ENCODE results near the gene DEFB113.

DNA sequence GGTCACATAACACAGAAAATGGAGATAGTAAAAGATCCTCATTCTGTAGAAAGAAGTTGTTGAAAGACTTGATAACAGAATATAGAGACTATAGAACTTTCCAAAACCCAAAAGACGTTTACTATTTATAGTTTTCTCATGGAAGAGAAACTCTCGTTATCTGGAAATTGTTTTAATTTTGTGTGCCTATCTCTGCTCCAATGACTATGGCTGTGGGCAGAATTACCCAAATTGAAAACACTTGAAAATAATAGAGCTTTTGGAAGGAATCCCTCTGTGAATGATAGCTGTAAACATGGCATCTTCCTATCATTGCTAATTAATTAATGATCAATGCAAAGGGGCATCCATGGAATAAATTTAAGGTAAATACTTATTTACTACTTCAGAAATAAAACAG lies 5.4 kb downstream of the DEFB113 start, which contains the start of gene DEFB114:
- TF ChIP-seq EP300 (IDR thresholded peaks at IDR 0.05; ENCODE audit: borderline replicate concordance in 1 of 2, low read depth in 1 of 2, low read length in 1 of 2) (no peak), EZH2phosphoT487 (IDR thresholded peaks at IDR 0.05; ENCODE audit: borderline replicate concordance, low read depth) (no peak), RAD21 (IDR thresholded peaks at IDR 0.05; ENCODE audit: low read length) (no peak), TAF1 (IDR thresholded peaks at IDR 0.05; ENCODE audit: borderline replicate concordance, low read depth, low read length) (no peak), MEF2A (IDR thresholded peaks at IDR 0.05; ENCODE audit: borderline replicate concordance, low read depth) (no peak)
- TF ChIP-seq, protein P1, sequence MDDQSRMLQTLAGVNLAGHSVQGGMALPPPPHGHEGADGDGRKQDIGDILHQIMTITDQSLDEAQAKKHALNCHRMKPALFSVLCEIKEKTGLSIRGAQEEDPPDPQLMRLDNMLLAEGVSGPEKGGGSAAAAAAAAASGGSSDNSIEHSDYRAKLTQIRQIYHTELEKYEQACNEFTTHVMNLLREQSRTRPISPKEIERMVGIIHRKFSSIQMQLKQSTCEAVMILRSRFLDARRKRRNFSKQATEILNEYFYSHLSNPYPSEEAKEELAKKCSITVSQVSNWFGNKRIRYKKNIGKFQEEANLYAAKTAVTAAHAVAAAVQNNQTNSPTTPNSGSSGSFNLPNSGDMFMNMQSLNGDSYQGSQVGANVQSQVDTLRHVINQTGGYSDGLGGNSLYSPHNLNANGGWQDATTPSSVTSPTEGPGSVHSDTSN (IDR thresholded peaks at IDR 0.05) = no peak
- TF ChIP-seq, protein P2, sequence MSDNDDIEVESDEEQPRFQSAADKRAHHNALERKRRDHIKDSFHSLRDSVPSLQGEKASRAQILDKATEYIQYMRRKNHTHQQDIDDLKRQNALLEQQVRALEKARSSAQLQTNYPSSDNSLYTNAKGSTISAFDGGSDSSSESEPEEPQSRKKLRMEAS (IDR thresholded peaks at IDR 0.05; ENCODE audit: low read depth) = no peak
- TF ChIP-seq, protein P3, sequence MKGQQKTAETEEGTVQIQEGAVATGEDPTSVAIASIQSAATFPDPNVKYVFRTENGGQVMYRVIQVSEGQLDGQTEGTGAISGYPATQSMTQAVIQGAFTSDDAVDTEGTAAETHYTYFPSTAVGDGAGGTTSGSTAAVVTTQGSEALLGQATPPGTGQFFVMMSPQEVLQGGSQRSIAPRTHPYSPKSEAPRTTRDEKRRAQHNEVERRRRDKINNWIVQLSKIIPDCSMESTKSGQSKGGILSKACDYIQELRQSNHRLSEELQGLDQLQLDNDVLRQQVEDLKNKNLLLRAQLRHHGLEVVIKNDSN (IDR thresholded peaks at IDR 0.05; ENCODE audit: borderline replicate concordance, low read depth) = no peak
- TF ChIP-seq, protein P4, sequence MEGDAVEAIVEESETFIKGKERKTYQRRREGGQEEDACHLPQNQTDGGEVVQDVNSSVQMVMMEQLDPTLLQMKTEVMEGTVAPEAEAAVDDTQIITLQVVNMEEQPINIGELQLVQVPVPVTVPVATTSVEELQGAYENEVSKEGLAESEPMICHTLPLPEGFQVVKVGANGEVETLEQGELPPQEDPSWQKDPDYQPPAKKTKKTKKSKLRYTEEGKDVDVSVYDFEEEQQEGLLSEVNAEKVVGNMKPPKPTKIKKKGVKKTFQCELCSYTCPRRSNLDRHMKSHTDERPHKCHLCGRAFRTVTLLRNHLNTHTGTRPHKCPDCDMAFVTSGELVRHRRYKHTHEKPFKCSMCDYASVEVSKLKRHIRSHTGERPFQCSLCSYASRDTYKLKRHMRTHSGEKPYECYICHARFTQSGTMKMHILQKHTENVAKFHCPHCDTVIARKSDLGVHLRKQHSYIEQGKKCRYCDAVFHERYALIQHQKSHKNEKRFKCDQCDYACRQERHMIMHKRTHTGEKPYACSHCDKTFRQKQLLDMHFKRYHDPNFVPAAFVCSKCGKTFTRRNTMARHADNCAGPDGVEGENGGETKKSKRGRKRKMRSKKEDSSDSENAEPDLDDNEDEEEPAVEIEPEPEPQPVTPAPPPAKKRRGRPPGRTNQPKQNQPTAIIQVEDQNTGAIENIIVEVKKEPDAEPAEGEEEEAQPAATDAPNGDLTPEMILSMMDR (IDR thresholded peaks at IDR 0.05) = no peak
- TF ChIP-seq, protein P5, sequence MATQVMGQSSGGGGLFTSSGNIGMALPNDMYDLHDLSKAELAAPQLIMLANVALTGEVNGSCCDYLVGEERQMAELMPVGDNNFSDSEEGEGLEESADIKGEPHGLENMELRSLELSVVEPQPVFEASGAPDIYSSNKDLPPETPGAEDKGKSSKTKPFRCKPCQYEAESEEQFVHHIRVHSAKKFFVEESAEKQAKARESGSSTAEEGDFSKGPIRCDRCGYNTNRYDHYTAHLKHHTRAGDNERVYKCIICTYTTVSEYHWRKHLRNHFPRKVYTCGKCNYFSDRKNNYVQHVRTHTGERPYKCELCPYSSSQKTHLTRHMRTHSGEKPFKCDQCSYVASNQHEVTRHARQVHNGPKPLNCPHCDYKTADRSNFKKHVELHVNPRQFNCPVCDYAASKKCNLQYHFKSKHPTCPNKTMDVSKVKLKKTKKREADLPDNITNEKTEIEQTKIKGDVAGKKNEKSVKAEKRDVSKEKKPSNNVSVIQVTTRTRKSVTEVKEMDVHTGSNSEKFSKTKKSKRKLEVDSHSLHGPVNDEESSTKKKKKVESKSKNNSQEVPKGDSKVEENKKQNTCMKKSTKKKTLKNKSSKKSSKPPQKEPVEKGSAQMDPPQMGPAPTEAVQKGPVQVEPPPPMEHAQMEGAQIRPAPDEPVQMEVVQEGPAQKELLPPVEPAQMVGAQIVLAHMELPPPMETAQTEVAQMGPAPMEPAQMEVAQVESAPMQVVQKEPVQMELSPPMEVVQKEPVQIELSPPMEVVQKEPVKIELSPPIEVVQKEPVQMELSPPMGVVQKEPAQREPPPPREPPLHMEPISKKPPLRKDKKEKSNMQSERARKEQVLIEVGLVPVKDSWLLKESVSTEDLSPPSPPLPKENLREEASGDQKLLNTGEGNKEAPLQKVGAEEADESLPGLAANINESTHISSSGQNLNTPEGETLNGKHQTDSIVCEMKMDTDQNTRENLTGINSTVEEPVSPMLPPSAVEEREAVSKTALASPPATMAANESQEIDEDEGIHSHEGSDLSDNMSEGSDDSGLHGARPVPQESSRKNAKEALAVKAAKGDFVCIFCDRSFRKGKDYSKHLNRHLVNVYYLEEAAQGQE (IDR thresholded peaks at IDR 0.05; ENCODE audit: low read depth, low read length) = no peak
